Midbrain (tissue), 1 donor: ENCODE results near the gene OR6B3.
"Not testable (repeated sequence)": the region's sequence is repeated elsewhere in the genome, so short reads cannot be mapped to it uniquely, and the experiment has no call there.

Experiments
- DNase-seq: peaks from one replicate; lab custom pipeline; 2025; lab: John Stamatoyannopoulos, UW

OR6B3 gene

DNA sequence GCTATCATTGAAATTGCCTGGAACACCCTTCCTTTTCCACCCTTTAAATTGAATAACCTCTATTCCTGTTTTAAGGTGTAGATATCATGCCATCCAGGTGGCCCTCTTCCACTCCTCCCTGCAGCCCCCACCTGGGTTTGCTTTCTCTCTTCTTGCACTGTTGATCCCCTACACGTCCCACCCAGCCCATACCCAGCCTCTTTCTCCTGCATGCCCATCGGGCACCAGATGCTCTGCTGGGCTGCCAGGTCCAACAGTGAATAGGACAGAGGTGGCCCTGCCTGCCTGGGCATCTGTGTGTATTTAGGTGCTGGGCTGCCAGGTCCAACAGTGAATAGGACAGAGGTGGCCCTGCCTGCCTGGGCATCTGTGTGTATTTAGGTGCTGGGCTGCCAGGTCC, 9.2 kb downstream of the OR6B3 start:
- not testable (repeated sequence) for DNase-seq

DNA sequence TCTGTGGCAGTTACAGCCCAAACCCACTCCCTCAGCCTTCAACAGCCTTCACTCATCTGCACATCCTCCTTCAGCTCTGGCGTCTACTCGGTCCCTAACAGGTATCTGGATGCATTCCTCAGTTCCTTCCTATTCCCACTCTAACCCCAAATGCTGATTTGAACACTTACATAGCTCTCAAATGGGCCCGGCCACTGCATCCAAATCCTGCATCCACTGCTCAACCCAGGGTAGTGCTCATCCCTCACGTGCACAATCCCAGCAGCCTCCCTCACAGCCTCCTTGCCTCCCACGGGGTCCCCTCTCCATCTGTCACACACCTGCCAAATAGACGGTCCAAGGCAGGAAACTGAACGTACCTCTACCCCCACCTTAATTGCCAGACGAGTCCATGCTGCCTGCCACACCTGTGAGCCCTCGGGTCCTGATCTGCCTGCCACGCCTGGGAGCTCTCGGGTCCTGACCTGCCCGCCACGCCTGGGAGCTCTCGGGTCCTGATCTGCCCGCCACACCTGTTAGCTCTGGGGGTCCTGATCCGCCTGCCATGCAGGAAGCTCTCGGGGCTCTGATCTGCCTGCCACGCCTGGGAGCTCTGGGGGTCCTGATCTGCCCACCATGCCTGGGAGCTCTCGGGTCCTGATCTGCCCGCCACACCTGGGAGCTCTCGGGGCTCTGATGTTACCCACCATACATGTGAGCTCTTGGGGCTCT, 9.9 kb downstream of the OR6B3 start:
- DNase-seq = no peak

DNA sequence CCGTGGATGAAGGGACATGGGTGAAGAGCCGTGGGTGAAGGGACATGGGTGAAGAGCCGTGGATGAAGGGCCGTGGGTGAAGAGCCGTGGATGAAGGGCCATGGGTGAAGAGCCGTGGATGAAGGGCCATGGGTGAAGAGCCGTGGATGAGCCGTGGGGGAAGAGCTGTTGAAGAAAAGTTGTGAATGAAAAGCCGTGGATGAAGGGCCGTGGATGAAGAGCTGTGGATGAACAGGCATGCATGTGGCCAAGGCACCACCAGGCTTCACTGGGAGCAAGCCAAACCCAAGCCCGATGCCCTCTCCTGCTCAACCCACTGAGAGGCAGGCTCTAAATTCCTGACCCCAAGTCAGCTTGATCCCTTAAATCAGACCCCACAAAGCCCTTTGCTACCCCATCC, 10.6 kb downstream of the OR6B3 start:
- no peak for DNase-seq

DNA sequence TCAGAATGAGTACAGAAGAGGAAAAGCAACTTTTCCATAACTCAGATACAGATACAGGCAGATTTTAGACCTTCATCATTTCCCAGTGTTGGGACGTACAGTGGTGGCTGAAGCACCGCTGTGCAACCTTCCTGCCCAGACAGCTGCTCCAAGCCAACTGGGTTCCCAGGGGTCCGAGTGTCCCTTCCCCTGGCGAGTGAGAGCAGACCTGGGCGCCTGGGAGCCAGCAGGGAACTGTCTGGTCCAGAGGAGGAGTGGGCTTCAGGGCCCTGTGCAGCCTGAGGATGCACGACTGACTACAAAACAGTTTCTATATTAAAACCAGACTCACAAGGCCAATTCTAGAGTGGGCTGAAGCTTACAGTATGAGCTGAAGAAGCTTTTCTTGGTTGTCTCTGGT, 12.0 kb downstream of the OR6B3 start:
- DNase-seq = no peak

DNA sequence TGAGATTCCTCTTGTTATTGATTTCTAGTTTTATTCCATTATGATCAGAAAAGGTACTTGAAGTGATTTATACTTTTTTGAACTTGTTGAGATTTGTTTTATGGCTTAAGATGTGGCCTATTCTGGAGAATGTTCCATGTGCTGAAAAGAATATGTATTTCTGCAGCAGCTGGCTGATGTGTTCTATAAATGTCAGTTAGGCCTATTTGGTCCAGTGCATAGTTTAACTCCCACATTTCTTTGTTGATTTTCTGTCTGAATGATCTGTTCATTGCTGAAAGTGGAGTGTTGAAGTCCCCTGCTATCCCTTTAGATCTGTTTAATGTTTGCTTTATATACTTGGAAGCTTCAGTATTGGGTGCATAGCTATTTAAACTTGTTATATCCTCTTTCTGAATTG, 16.0 kb downstream of the OR6B3 start:
- DNase-seq = no peak

DNA sequence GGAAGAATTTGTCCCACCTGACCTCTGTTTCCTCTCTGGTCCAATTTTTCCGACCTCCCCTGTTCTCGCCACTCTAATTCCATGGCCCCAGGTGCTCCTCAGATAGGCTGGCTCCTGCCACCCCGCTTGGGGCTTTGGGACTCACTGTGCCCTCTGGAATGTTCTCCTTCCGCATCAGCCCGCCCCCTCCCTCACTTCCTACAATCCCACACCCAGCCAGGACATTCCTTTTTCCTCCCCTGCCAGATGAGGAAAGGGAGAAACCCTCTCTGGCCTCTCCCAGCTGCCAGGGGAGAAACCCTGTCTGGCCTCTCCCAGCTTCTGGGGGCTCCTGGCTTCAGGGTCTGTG, 20.0 kb downstream of the OR6B3 start:
- DNase-seq = no peak

DNA sequence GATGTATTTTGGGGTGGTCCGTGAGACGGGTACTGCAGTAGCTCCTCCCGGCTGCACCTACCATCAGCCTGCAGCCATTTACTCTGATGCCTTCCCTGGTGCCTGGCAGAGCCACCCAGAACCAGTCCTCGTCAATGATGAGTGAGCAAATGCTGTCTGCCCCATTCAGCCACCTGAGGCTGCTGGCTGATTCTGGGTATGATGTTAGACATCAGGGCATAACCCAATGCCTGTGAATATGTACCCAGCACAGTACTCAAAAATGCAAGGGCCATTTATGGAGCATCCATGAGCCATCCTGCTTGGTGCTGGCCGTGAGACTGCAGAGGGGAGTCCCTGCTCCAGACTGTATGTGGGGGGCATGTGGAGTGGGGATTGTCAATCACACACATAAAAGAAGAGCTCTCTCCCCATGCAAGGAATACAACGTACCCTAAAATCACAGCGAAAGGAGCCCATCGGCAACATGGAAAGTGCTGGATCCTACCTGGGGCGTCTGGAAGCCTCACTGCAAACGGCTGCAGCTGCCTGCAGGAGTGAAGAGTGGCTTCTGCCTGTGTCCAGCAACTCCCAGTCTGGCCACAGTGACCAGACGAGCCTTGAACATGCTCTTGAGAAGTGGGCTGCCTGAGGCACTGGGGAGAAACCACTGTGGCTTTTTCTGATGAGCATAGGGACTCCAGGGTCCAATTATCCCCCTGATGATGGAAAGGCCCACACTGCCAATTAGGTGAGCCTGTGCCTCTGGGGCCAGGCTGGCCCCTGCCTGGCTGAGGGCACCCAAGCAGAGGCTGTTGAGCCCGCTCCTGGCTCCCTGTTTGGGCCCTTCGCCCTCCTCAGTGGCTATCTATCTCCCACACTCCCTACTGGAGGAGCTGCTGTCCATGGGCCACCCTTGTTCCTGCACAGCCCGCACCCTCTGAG, 20.7 kb downstream of the OR6B3 start:
- DNase-seq = no peak

DNA sequence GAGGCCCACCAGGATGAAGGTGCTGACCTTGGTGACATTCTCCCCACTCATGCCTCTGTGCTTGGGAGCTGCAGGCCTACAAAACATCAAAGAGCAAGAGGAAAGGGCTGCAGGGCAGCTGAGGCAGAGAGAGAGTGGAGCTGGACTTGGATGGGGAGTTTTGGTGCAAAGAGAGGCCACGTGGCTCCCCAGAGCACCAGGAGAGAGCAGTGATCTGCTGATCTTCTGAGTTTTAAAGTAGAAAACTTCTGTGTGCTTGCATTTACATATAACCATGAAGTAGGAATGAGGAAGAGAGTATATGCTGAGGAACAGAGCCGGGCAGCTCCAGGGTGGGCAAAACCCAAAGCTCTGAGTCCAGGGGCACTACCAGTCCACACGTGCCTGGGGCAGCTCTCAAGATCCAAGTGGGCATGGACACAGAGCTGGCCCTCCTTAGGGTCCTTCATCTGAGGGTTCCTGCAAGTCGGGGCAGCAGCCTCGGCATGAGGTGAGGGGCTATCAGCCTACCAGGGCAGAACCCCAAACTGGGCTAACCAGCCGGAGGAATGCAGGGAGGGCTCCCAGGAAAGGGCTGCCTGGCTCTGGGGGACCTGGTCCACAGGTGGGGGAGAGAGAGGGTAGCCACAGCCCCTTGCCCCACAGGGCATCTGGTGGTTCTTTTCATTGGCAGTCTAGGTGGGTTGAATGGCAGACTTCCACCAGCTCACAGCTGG, 22.8 kb downstream of the OR6B3 start, which contains the start of gene OR6B2:
OR6B2 (minus strand) TSS at position 51 of the 716 bp plus-strand sequence; CDS start at position 51, 0 bp downstream.
- DNase-seq = no peak

DNA sequence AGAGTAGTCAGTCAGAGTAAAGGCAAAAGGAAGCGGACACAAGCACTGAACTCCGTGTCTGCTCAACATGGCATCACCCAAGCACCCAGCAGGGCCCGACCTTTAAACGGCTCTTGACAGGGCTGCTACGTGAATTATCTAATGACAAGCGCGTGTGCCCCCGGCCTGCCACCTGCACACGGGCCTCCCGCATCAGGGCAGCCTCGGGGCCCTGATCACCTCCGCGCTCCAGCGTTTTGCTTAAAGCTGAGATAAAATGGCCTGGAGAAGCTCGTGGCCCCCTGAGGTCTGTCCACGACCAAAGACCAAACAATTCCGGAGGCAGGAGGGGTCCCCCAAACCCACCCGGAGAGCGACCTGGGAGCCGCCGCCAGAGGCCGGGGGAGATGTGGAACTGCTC, 28.6 kb downstream of the OR6B3 start:
- no peak for DNase-seq

DNA sequence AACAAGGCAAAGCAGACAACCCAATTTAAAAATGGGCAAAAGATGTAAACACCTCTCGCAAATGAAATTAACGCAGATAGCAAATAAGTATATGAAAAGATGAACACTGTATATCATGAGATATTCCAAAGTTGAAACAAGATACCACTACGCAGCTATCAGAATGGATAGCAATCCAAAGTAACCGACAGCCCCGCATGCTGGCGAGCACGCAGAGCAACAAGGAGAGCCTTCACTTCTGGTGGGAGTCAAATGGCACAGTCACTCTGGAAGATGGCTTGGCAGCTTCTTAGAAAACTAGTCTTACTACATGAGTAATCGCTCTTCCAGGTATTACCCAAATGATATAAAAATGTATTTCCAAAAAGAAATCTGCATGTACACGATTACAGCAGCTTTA, 29.5 kb downstream of the OR6B3 start:
- no peak for DNase-seq

DNA sequence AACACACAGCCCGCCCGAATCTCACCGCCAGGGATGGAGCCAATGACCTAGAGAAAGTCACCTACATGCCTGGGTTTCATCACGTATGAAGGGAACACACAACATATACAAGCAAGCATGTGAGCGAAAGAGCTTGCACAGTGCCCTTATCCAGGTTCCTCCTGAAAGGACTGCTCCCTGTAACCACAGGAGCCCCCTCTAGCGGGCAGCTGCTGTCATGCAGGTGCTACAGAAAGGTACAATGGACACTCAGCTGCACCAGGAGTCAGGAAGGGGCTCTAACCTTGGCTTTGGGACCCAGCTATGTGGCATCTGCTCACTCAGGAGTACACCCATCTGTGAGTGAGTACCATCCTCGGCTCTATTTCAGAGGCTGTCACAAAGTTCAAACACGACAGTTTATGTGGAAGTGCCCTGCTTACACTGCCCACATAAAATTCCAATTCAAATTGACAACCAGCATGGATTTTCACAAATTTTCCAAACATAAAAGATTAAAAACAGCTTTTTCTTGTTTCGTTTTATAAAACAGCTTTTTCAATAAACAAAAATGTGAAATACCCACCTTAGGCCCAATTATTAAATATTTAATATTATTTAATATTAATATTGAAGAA, 31.7 kb downstream of the OR6B3 start:
- DNase-seq = peak; percentile 34

DNA sequence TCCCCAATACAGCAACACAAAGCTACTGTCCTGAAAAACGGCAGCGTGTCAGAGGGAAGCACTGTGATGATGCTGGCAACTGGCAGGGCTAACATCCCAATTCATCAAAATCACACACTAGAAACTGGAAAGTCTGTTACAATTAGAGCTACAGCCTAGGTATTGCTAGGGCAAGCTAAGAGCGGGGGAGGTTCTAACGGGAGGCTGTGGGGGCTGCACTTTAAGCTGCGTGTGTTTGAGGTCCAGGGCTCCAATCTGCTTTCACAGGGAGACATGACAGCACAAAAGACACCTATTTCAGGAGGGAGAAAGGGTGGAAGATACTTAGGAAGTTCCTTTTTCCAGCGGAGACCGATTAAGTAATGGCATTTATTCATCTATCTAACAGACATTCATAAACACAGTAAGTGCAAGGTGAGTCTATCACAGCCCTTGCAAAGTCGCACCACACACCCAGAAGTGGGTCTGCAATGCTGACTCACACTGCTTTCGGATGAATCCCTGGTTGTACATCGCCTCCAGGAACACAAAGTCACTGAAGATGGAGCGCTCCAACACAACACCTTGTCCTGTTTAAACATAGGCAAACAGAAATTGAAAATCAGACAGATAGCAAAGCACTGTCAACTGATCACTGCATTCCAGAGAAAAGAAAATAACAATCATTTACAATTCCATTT, 35.1 kb downstream of the OR6B3 start:
- no peak for DNase-seq

DNA sequence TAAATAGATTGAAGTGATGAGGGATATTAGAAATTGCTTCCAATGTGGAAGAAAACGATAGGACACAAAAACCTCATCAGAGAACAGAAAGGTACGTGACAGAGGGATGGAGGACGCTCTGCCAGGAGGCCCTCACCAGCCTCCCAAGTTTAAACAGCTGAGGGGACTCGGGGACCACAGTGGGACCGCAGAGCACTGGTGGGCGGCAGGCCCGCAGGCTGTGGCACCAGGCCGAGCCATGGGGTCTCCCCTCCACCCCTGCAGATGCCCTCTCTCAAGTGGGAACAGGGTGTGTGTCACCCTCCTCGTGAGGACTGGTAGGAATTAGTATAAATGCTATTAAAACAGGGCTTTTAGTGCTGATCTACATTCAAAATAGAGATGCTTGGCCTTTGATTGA, 39.0 kb downstream of the OR6B3 start:
- no peak for DNase-seq

DNA sequence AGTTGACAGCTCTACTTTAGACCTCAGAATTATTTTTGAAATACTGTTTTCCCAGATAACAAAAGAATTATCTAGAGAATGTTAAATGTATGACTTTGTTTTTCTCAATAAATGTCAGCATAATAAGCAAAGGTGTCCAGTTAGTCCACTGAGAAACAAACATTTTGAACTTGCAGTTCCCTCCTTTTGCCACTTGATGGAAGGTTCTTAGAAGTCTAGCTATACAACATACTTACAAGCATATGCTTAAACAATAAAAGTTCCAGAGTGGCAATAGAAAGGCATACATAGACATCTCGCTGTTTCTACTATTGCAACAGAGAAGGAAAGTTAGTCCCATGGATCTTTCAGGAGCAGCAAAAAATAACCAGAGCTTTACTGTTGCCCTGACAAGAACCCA, 40.0 kb downstream of the OR6B3 start:
- no peak for DNase-seq

DNA sequence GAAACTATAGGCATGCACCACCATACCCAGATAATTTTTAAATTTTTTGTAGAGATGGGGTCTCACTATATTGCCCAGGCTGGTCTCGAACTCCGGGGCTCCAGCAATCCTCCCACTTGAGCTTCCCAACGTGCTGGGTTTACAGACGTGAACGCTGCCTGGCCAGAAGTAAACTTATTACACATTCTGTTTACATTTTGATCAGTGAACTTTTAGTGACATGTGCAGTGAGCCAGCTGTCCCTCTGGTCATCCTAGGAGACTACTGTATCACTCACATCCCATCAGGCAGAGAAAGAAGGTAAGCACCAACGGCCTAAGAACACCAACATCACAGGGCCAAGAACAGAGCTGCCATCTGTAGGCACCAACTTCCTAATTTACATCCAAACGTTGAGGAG, 50.3 kb downstream of the OR6B3 start:
- DNase-seq = no peak

DNA sequence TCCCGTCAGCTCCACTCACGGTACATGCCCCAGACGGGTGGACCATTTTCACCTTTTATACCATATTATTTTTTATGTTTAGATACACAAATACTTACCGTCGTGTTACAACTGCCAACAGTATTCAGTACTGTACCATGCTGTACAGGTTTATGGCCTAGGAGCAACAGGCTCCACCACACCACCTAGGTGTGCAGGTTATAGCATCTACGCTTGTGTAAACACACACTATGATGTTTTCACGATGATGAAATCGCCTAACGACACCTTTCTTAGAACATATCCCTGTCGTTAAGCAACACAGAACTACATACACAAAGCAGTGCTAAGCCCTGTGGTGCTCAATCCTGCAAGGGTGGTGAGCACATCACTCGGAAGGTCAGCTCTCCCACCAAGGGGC, 52.6 kb downstream of the OR6B3 start:
- no peak for DNase-seq

DNA sequence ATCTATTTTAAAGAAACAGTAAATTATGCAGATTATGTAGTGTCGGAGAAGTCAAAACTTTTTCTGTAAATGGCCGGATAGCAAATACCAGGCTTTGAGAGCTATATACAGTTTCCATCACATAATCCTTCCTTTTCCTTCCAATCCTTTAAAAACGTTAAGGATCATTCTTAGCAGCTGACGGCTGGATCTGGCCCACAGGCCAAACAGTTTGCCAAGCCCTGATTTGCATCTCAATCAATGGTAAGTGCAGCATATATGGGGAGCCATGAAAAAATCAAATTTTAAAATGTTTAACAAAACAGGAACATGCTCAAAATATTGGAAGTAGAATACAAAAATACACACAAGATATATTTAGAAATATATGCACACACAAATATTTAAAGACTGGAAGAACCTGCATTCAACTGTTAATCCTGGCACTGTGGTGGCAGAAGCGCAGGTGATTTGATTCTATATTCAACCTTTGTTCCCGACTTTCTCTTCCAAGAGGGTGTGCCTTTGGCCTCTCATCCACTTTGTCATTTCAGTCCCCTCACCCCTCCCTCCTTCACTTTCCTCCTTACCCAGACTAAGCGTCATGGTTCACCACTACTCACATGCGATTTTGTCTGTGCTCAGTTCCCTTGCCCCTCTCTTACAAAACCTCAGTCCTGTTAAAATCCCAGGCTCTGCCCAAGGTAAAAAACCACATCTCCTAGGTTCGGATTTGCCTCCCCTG, 55.5 kb downstream of the OR6B3 start:
- DNase-seq = no peak
